ENCODE measurements around the gene TAAR8.
"Not testable (repeated sequence)": the region's sequence is repeated elsewhere in the genome, so short reads cannot be mapped to it uniquely, and the experiment has no call there.

TAAR8 gene

GRCh38 chr6:132548746-132549463, 3.6 kb upstream of the TAAR8 start:
- DNase-seq = no peak

DNA sequence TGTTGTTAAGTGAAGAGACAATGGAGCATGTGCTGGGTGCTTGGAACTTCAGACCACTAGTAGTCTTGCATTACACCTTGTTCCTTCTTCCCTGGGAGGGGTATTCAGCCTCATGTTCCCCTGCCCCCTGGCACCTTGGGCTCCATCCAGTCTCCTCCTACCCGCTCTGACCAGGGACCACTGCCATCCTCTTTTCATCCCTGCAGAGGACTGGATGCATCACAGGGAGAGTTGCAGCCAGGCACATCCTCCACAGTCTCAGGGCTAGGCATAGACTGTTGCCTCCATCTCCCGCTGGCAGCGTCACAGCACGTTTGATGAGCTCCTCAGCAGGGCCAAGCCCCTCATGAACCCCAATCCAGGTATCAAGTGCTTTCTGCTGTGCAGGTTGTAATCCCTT, 1.3 kb upstream of the TAAR8 start:
- DNase-seq = no peak

- DNase-seq = not testable (repeated sequence)
Observed at GRCh38 chr6:132560087-132560486, 7.6 kb downstream of the TAAR8 start.

DNA sequence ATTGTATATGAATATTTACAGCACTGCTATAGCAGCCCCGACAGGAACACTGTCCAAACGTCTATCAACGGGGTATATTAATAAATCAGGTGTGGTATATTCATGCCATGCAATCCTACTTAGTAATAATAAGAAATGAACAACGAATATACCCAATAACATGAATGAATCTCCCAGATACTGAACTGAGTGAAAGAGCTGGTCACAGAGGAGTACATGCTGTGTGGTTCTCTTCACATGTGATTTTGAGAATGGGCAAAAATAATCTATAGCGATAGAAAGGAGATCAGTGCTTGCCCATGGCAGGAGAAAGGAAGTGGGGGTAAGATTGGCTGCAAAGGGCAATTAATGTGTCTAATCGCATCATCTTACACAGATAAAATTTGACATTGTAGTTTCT, 13.9 kb downstream of the TAAR8 start:
- no peak for DNase-seq

- DNase-seq = no peak
Observed at GRCh38 chr6:132567566-132567965, 15.1 kb downstream of the TAAR8 start.

- no peak for DNase-seq
Observed at GRCh38 chr6:132568611-132569010, 16.1 kb downstream of the TAAR8 start.

GRCh38 chr6:132569170-132569569, 16.7 kb downstream of the TAAR8 start:
- DNase-seq = no peak

GRCh38 chr6:132570221-132570777, 17.8 kb downstream of the TAAR8 start, which contains the start of gene TAAR6:
Gene TAAR6 (plus strand): TSS chr6:132570322. CDS start chr6:132570322, 0 bp downstream.
- no peak for DNase-seq

DNA sequence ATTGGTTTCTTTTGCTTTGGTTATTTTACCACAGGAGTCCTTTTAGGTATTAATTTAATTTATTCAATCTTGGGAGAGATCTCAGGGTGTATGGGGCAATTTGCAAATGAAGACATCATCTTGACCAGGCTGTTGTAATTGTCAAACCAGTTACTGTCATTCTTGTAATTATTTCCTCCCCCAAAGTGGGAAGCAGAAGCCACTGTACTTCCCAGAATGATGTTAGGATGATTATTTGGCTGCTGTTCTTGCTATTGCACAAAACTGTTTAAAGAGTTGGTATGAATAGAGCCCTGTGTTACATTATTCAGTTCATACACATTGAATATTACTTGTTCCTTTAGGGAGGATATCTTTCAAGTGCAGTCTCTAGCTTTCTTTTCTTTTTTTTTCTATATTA, 19.3 kb downstream of the TAAR8 start:
- DNase-seq = no peak

- no peak for DNase-seq
Observed at GRCh38 chr6:132584698-132585097, 32.2 kb downstream of the TAAR8 start.

DNA sequence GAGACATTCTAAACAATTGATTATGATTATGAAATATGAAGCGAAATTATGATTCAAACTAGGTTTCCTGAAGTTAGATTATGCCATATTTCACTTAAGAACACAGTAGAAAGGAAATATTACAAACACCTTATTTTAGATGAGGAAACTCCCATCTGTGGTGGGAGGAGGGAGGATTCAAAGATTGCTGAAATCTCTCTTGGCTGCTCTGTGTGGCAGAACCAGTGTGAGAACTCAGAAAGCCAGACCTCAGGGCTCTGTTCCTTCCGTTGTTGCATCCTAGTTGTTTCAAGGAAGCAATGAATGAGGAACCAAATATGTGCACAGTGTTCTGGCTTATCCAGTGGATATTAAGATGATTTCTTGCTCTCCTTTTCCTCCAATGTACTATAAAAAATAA, 35.0 kb downstream of the TAAR8 start:
- no peak for DNase-seq

- no peak for DNase-seq
Observed at GRCh38 chr6:132589454-132589853, 37.0 kb downstream of the TAAR8 start, which contains the start of gene TAAR5. Gene TAAR5 (minus strand): TSS chr6:132589741. CDS start chr6:132589686, 55 bp downstream.

DNA sequence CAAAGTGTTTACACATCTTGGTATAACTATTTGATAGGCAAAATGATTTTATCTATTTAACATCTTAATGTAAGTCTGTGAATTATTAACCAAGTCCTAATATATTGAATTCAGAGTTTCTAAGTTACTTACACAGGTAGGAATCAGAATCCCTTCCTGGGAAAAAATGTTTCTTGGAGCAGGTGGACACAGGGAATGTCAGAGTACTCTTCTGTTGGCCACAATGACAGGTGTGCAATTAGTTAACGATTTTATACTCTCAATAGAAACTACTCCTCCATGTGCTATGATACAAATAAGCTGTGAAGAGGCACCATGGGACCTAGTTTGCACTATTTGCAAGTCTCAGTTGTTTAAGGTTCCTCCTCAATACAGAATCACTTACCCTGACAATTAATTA, 37.9 kb downstream of the TAAR8 start:
- DNase-seq = no peak

- DNase-seq = no peak
Observed at GRCh38 chr6:132592855-132593254, 40.4 kb downstream of the TAAR8 start.

GRCh38 chr6:132596201-132596600, 43.7 kb downstream of the TAAR8 start:
- DNase-seq = no peak

GRCh38 chr6:132598473-132598872, 46.0 kb downstream of the TAAR8 start:
- DNase-seq = no peak

DNA sequence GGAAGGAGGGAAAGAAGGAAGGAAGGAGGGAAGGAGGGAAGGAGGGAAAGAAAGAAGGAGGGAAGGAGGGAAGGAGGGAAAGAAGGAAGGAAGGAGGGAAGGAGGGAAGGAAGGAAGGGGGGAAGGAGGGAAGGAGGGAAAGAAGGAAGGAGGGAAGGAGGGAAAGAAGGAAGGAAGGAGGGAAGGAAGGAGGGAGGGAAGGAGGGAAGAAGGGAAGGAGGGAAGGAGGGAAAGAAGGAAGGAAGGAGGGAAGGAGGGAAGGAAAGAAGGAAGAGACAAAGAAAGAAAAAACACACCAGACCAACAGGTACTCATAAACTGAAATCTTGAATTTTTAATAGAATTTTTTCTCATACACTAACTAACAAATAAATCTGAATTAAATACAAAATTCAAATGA, 48.4 kb downstream of the TAAR8 start:
- not testable (repeated sequence) for DNase-seq

All from kidney glomerular epithelial cell (primary cell).